Measurements from ENCODE around the gene RNASEH2B. TPM values are rescaled to one million over a fixed set of nuclear protein-coding genes. Genes with fewer than 3 reads are reported as not detected.

The RNASEH2B gene
- total and polyA plus RNA-seq, 9 donors = 27.5 to 88.7 (median 55.0) TPM

DNA sequence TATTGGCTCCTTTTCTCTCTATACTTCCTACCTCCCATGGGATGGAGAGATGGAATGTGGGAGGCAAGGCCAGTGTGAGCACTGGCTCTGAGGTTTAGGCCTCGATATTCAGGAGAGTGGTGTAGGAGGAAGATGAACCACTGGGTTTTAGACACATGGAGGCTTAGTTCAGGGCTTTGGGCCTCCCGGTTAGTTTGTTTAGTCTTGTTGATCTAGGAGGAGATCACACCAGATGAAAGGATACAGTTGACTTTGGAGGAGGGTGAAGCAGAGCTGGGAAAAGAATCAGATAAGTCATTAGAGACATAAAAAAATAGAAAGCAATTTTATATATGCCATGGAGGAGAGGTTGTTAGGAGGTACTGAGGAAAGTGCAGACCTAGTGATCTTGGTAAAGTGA lies 30.9 kb downstream of the RNASEH2B start:
- Histone ChIP-seq H3K36me3 (no peaks in the 10 kb centered on the region), H3K27ac (no peak overlapping the region), H3K4me1 (ENCODE audit: insufficient read depth) (no peaks in the 10 kb centered on the region), H3K4me3 (no peak overlapping the region), H3K27me3 (no peaks in the 10 kb centered on the region), H3K9me3 (no peaks in the 10 kb centered on the region)
- no peak for DNase-seq
- intact Hi-C loops (cut with DNase I) = no loop called here
- TF ChIP-seq EP300 (IDR thresholded peaks at IDR 0.05) (no peak), POLR2A (IDR thresholded peaks at IDR 0.05) (no peak)
- TF ChIP-seq, protein P1, sequence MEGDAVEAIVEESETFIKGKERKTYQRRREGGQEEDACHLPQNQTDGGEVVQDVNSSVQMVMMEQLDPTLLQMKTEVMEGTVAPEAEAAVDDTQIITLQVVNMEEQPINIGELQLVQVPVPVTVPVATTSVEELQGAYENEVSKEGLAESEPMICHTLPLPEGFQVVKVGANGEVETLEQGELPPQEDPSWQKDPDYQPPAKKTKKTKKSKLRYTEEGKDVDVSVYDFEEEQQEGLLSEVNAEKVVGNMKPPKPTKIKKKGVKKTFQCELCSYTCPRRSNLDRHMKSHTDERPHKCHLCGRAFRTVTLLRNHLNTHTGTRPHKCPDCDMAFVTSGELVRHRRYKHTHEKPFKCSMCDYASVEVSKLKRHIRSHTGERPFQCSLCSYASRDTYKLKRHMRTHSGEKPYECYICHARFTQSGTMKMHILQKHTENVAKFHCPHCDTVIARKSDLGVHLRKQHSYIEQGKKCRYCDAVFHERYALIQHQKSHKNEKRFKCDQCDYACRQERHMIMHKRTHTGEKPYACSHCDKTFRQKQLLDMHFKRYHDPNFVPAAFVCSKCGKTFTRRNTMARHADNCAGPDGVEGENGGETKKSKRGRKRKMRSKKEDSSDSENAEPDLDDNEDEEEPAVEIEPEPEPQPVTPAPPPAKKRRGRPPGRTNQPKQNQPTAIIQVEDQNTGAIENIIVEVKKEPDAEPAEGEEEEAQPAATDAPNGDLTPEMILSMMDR (IDR thresholded peaks at IDR 0.05) = no peak
- WGBS, 3 donors = 69 to 91% (median 88%) methylated on average over 2 of the region's 2 CpGs

DNA sequence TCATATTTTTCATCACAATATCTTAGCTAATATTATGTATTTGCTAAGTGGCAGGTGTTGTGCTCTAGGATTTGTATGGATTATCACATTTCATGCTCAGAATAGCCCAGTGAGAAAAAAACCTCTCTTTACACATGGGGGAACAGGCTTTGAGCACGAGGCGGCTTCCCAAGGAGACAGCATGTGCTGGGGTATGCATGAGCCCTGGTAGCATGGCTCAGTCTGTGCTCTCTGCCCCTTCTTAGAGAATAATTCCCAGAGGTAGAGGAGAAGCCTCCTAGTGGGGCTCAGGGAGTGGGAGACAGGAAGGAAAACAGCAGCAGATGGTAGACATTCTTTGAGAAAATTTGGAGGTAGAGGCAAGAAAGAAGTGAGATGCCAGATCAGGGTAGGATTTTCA lies 31.6 kb downstream of the RNASEH2B start:
- no peak for TF ChIP-seq EP300 (IDR thresholded peaks at IDR 0.05)
- no peak for TF ChIP-seq POLR2A (IDR thresholded peaks at IDR 0.05)
- TF ChIP-seq, protein P1 (IDR thresholded peaks at IDR 0.05) = no peak
- intact Hi-C loops (cut with DNase I) = no loop called here
- DNase-seq = no peak
- H3K27me3 ChIP-seq = no peaks in the 10 kb centered on the region
- no peaks in the 10 kb centered on the region for H3K4me1 ChIP-seq (ENCODE audit: insufficient read depth)
- H3K27ac ChIP-seq = no peak overlapping the region
- no peak overlapping the region for H3K4me3 ChIP-seq
- no peaks in the 10 kb centered on the region for H3K36me3 ChIP-seq
- 93 to 95% (median 94%) methylated on average over 2 of the region's 2 CpGs for WGBS, 3 donors
- H3K9me3 ChIP-seq = no peaks in the 10 kb centered on the region

DNA sequence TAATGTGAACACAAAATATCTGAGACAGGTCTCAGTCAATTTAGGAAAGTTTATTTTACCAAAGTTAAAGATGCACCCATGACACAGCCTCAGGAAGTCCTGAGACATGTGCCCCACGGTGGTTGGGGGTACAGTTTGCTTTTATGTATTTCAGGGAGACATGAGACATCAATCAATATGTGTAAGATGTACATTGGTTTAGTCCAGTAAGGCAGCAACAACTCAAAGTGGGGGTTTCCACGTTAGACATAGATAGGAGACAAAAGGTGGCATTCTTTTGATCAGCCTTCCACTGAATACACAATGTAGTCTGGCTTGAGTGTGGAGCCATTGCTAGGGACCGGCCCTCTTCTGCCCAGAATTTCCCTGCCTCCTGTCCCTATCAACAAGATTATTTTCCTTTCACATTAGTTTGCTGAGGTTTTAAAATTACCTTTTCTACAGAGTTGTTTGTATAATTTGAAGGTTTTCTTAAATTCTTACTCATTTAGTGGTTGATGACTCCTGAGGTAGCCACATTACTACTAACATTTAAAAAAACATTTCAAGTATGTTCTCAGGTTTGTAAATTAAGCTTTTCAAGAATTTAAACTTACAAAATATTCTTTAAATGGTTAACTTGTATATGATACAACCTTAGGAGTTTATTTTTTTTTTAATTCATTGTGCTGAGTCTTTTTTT lies 33.2 kb downstream of the RNASEH2B start:
- Histone ChIP-seq H3K9me3 (no peaks in the 10 kb centered on the region), H3K36me3 (no peaks in the 10 kb centered on the region), H3K27me3 (no peaks in the 10 kb centered on the region), H3K4me3 (no peak overlapping the region), H3K4me1 (ENCODE audit: insufficient read depth) (no peaks in the 10 kb centered on the region), H3K27ac (no peak overlapping the region)
- DNase-seq = no peak
- WGBS, 3 donors = 75 to 82% (median 80%) methylated on average over 3 of the region's 3 CpGs
- intact Hi-C loops (cut with DNase I) = no loop called here
- TF ChIP-seq POLR2A (IDR thresholded peaks at IDR 0.05) (no peak), EP300 (IDR thresholded peaks at IDR 0.05) (no peak)
- TF ChIP-seq, protein P1 (IDR thresholded peaks at IDR 0.05) = no peak

DNA sequence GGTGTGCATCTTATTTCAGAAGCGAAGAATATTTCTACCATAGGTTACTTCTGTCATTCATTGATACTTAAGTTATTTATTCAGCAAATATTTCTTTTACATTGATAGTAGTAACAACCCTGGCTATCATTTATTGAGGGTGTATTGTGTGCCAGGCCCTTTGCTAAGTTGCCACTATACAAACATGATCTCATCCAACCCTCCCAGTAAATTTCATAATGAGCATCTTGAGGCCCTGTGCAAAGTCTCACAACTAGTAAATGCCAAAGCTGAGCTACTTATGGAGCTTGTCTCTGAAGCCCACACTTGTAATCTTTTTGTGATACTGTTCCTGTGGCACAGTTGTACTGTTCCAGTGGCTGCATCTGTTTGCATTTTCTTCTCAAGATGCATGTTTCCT lies 36.1 kb downstream of the RNASEH2B start:
- TF ChIP-seq, protein P1 (IDR thresholded peaks at IDR 0.05) = no peak
- TF ChIP-seq EP300 (IDR thresholded peaks at IDR 0.05) = no peak
- no peak for TF ChIP-seq POLR2A (IDR thresholded peaks at IDR 0.05)
- Histone ChIP-seq H3K27me3 (no peaks in the 10 kb centered on the region), H3K4me1 (ENCODE audit: insufficient read depth) (no peaks in the 10 kb centered on the region), H3K4me3 (no peak overlapping the region), H3K9me3 (no peaks in the 10 kb centered on the region), H3K36me3 (no peaks in the 10 kb centered on the region), H3K27ac (no peak overlapping the region)
- intact Hi-C loops (cut with DNase I) = no loop called here
- DNase-seq = no peak
- 98 to 100% (median 100%) methylated on average over 1 of the region's 1 CpG for WGBS, 3 donors

Measured in ovary (tissue), 9 donors.